Measurements from ENCODE around the gene FOXR1.
A peak's percentile ranks its signal among the peaks of the same experiment; 100 is the strongest.

The FOXR1 gene

GRCh38 chr11:119027561-119028345 is 56.2 kb downstream of the FOXR1 start:
- no peak for DNase-seq

GRCh38 chr11:119028346-119029068 is 56.9 kb downstream of the FOXR1 start:
- no peak for DNase-seq

GRCh38 chr11:119029069-119029339 is 57.4 kb downstream of the FOXR1 start:
- DNase-seq, result no peak

- DNase-seq, result no peak
Observed at GRCh38 chr11:119029340-119030028, 57.9 kb downstream of the FOXR1 start.

- DNase-seq, result no peak
Observed at GRCh38 chr11:119030029-119030328, 58.4 kb downstream of the FOXR1 start.

GRCh38 chr11:119030329-119031047 is 58.9 kb downstream of the FOXR1 start, which contains the start of gene SLC37A4:
TSS of gene SLC37A4 (minus strand) at chr11:119030877.
- DNase-seq, result peak; percentile 98
